Measurements from ENCODE around the gene XRN1.
"Not testable (repeated sequence)": the region's sequence is repeated elsewhere in the genome, so short reads cannot be mapped to it uniquely, and the experiment has no call there.

- not testable (repeated sequence) for TF ChIP-seq CTCF (IDR thresholded peaks at IDR 0.05; ENCODE audit: low read depth, low read length, poor library complexity, severe bottlenecking); EZH2phosphoT487 (IDR thresholded peaks at IDR 0.05; ENCODE audit: borderline replicate concordance, low read length)
Observed at GRCh38 chr3:142443060-142443459, 4.8 kb downstream of the XRN1 start.

Data from DOHH2 (cell line).